SU-DHL-6 (cell line): ENCODE data around the gene NSMF.

Experiments
- H2AFZ ChIP-seq: fragments of 200-600 bp; sonication (generic); 2 replicates; pipeline ENCODE4 v1.6.1; 2014; ENCODE audit warnings: low read depth, mild to moderate bottlenecking, moderate library complexity, mixed read lengths, antibody characterized with exemption, low read length; ENCODE audit not compliant: severe bottlenecking
- H3F3A ChIP-seq: fragments of 200-600 bp; shearing (Covaris generic); 2 replicates; pipeline ENCODE4 v1.6.0; 2016; ENCODE audit warnings: antibody characterized with exemption, mild to moderate bottlenecking; ENCODE audit not compliant: insufficient read depth
- H3K27ac ChIP-seq: fragments of 200-600 bp; sonication (generic); 2 replicates; pipeline ENCODE4 v1.5.1; 2016; ENCODE audit warnings: low read depth, mild to moderate bottlenecking, low read length, moderate library complexity, mixed read lengths
- H3K27me3 ChIP-seq: fragments of 200-600 bp; sonication (generic), shearing (Covaris generic); 2 replicates; pipeline ENCODE4 v1.6.0; 2014; ENCODE audit warnings: mild to moderate bottlenecking, low read length
- H3K36me3 ChIP-seq: fragments of 200-600 bp; sonication (generic); 2 replicates; pipeline ENCODE4 v1.6.1; 2014; ENCODE audit warnings: mild to moderate bottlenecking, low read length, mixed read lengths
- H3K4me2 ChIP-seq: fragments of 300-600, 200-600 bp; shearing (Covaris generic), sonication (generic); 2 replicates; pipeline ENCODE4 v1.6.0; 2014; ENCODE audit warnings: low read length, low read depth, mild to moderate bottlenecking; ENCODE audit not compliant: poor library complexity, severe bottlenecking
- H3K4me3 ChIP-seq: fragments of 200-600 bp; sonication (generic); 2 replicates; pipeline ENCODE4 v1.5.1; 2014; ENCODE audit warnings: antibody characterized with exemption, low read length, mild to moderate bottlenecking, mixed read lengths; ENCODE audit not compliant: insufficient read depth, poor library complexity, severe bottlenecking
- H3K79me2 ChIP-seq: fragments of 200-600 bp; sonication (generic); 2 replicates; pipeline ENCODE4 v1.6.1; 2014; ENCODE audit warnings: mild to moderate bottlenecking, low read length, moderate library complexity; ENCODE audit not compliant: insufficient read depth
- H3K9ac ChIP-seq: fragments of 200-600 bp; sonication (generic); 2 replicates; pipeline ENCODE4 v1.7.0; 2014; ENCODE audit warnings: mild to moderate bottlenecking, low read length
- H3K9me2 ChIP-seq: fragments of 200-600 bp; sonication (generic); replicated peaks from 2 replicates; pipeline ENCODE4 v1.6.1; 2014; ENCODE audit warnings: low read length; ENCODE audit not compliant: insufficient read depth
- H3K9me3 ChIP-seq: fragments of 200-600 bp; sonication (generic); 2 replicates; pipeline ENCODE4 v1.6.1; 2014; ENCODE audit warnings: low read length, mixed read lengths; ENCODE audit not compliant: insufficient read depth
- H4K20me1 ChIP-seq: fragments of 200-600 bp; sonication (generic); 2 replicates; pipeline ENCODE4 v1.6.1; 2014; ENCODE audit warnings: low read depth, mild to moderate bottlenecking, antibody characterized with exemption, low read length, moderate library complexity, mixed read lengths
- EZH2phosphoT487 ChIP-seq: fragments of 200-600 bp; sonication (generic), shearing (Covaris generic); conservative IDR thresholded peaks from 2 replicates; pipeline ENCODE4 v1.6.1; 2018; ENCODE audit warnings: mild to moderate bottlenecking, antibody characterized with exemption, low read length, moderate library complexity, mixed read lengths
- TF ChIP-seq, protein P1 (sequence below): fragments of 200-600 bp; sonication (generic); IDR thresholded peaks from one replicate; pipeline ENCODE4 v1.5.1; 2017; ENCODE audit warnings: antibody characterized with exemption, mild to moderate bottlenecking, low read length, moderate library complexity; ENCODE audit not compliant: insufficient read depth, poor library complexity, severe bottlenecking

Gene NSMF

DNA sequence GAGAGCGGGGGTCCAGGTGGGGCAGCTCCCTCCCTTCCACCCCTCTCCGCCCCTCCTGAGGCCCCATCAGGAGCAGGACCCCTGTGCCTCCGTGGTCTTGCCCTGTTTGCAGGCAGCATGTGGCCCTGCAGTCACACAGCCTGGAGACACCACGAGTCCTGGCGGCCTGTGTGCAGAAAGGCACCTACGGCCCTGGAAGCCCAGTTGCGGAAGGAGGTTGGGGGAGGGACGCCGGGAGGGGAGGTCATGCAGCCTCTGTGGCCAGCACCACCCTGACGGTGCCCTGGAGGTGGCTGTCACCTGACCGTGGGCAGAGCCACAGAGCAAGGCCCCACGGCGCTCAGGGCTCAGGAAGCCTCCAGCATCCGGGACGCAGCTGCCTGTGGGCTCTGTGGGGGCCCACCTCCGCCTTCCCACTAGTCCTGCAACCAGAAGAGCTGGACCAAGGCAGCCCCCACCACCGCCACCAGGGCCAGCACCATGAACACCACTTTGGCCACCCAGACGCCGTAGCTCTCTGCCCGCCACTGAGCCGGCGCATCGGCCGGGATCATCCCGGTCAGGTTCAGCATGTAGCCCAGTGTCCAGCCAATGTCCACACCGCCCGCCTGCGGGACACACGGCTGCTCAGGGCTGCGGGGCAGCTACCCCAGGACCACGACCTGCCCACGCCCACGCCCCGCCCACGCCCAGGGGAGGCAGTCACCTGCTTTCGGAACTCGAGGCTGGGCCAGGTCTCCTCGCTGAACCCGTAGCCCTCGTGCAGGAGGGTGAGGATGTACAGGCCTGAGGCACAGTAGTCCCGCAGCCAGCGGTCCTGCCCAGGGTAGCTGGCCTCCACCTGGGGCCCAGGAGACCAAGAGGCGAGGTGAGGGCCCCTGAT lies 24.4 kb downstream of the NSMF start:
- Histone ChIP-seq H3K9ac (no peak overlapping the region), H3K9me3 (no peaks in the 10 kb centered on the region), H3K4me3 (no peak overlapping the region), H3K27ac (no peak overlapping the region), H3K79me2 (no peaks in the 10 kb centered on the region), H3K4me2 (no peak overlapping the region), H2AFZ (no peak overlapping the region), H3K27me3 (no peaks in the 10 kb centered on the region), H3K9me2 (no peaks in the 10 kb centered on the region), H4K20me1 (no peaks in the 10 kb centered on the region), H3F3A (no peaks in the 10 kb centered on the region), H3K36me3 (no peaks in the 10 kb centered on the region)
- TF ChIP-seq, protein P1, sequence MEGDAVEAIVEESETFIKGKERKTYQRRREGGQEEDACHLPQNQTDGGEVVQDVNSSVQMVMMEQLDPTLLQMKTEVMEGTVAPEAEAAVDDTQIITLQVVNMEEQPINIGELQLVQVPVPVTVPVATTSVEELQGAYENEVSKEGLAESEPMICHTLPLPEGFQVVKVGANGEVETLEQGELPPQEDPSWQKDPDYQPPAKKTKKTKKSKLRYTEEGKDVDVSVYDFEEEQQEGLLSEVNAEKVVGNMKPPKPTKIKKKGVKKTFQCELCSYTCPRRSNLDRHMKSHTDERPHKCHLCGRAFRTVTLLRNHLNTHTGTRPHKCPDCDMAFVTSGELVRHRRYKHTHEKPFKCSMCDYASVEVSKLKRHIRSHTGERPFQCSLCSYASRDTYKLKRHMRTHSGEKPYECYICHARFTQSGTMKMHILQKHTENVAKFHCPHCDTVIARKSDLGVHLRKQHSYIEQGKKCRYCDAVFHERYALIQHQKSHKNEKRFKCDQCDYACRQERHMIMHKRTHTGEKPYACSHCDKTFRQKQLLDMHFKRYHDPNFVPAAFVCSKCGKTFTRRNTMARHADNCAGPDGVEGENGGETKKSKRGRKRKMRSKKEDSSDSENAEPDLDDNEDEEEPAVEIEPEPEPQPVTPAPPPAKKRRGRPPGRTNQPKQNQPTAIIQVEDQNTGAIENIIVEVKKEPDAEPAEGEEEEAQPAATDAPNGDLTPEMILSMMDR, result no peak
- TF ChIP-seq EZH2phosphoT487, result no peak

DNA sequence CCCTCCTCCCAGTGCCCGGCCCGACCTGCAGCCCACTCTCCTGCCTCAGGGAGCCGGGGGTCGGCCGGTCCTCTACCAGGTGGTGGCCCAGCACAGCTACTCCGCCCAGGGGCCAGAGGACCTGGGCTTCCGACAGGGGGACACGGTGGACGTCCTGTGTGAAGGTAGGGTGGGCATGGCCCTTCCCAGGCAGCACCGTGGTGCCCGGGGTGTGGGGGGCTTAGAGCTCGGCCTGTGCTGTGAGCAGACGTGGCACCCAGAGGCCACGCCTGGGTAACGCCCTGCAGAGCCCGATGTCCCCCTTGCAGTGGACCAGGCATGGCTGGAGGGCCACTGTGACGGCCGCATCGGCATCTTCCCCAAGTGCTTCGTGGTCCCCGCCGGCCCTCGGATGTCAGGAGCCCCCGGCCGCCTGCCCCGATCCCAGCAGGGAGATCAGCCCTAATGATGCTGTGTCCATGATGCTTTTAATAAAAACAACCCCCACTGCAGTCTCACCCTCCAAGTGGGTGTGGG lies 25.2 kb downstream of the NSMF start:
- Histone ChIP-seq H3K9ac (no peak overlapping the region), H3K36me3 (no peaks in the 10 kb centered on the region), H3K27ac (no peak overlapping the region), H3K79me2 (no peaks in the 10 kb centered on the region), H3K4me2 (no peak overlapping the region), H3K9me2 (no peaks in the 10 kb centered on the region), H2AFZ (no peak overlapping the region), H4K20me1 (no peaks in the 10 kb centered on the region), H3F3A (peaks cover 5% of the 10 kb centered on the region; the same call in 1 of the 2 replicates), H3K4me3 (no peak overlapping the region), H3K9me3 (no peaks in the 10 kb centered on the region), H3K27me3 (no peaks in the 10 kb centered on the region)
- TF ChIP-seq, protein P1, result no peak
- no peak for TF ChIP-seq EZH2phosphoT487

GRCh38 chr9:137433349-137433915 lies 25.7 kb downstream of the NSMF start:
- H3K79me2 ChIP-seq, result no peaks in the 10 kb centered on the region
- no peaks in the 10 kb centered on the region for H4K20me1 ChIP-seq
- H3K4me2 ChIP-seq, result no peak overlapping the region
- H3K9me2 ChIP-seq, result no peaks in the 10 kb centered on the region
- H3K27ac ChIP-seq, result no peak overlapping the region
- no peak overlapping the region for H3K4me3 ChIP-seq
- TF ChIP-seq, protein P1, result no peak
- no peak for TF ChIP-seq EZH2phosphoT487
- no peak overlapping the region for H3K9ac ChIP-seq
- H3F3A ChIP-seq, result peaks cover 5% of the 10 kb centered on the region; the same call in 1 of the 2 replicates
- H2AFZ ChIP-seq, result no peak overlapping the region
- no peaks in the 10 kb centered on the region for H3K9me3 ChIP-seq
- no peaks in the 10 kb centered on the region for H3K27me3 ChIP-seq
- no peaks in the 10 kb centered on the region for H3K36me3 ChIP-seq
